Epithelial cell of prostate (primary cell): ENCODE data around the gene WDR74.

Experiments used
- DNase-seq: peaks from one replicate; pipeline ENCODE4 v3.0.0-alpha.2; 2011; ENCODE audit warnings: low read depth, low spot score
- H3K27ac ChIP-seq: fragments of 450-650 bp; 2 replicates; pipeline ENCODE4 v1.5.1; 2017; ENCODE audit warnings: mild to moderate bottlenecking

WDR74 gene

DNA sequence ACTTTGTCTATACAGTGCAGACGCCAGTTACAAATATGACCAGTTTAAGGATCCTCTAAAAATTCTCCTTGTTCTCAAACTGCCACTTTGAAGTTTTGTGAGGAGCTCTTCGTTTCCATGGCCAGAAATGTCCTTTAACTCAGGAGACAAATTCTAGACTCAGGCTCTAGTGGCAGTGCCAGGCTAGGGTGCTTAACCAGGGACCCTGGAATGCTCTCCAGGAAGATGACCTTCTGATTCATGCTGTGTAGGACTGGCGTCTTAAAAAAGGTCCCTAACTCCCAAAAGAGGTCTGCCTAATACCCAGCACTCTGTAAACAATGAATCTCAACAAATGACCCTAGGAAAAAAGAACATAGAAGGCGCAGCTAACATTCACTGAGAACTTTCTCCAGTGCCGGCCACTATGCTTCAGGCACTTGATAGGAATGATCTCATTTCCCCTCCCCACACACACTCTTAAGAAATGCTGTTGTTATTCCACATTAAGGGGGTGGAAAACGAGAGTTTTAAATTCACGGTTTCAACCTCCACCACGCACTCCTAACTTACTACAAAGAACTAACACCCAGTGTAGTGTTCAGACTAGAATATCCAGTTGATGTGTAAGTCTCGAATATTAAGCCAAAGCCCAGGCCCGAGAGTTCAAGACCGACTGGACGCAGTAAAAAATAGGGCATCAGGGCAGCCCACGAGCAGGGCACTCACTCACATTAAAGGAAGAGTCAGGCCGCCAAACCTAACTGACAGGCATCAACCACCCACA, 34.9 kb downstream of the WDR74 start:
- no peak for DNase-seq
- H3K27ac ChIP-seq = peak overlapping the region; percentile 75

- no peak overlapping the region for H3K27ac ChIP-seq
- no peak for DNase-seq
Observed at GRCh38 chr11:62801071-62801470, 38.3 kb downstream of the WDR74 start.

DNA sequence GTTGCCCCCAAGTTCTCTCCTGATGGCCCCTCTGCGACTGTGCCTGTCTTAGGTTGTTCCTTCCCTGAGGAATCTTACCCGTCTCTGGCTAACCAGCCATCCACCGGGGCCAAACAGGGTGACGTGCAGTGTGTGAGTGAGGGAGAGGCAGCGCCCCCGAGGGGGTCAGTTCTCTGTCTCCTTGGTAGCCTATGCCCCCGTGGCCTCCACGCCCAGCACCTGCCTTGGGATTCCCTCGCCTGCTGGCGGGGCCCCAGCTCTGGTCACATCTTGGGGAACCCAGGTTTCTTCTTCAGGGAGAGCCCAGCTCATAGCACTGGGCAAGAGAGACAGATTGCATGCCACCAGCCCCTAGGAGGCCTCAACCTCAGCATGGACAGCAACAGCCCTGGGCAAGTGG, 39.9 kb downstream of the WDR74 start:
- no peak overlapping the region for H3K27ac ChIP-seq
- no peak for DNase-seq

- H3K27ac ChIP-seq = no peak overlapping the region
- no peak for DNase-seq
Observed at GRCh38 chr11:62796281-62796680, 43.1 kb downstream of the WDR74 start.

DNA sequence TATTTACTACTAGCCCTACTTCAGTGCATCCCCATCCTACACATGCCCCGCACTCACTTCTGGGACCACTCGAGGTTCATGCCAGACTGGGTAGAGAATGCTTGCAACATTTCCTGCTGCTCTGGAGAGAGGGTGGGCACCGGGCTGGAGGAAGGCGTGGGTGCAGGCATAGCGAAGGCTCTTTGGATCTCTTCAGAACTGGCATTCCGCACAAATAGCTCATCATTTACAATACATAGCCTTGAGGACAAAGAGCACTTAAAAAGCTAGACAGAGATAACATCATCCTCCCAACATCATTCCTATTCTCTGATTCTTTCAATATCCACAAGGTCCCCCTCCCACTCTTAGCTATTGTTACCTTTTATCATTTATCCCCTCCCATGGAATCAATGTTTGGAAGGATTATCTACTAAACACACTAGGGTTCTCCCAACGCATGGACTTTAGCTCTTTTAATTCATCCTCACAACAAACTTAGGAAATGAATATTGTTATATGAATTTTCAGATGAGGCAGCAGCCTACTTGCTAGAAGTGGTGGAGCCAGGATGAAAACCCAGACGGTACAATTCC, 45.1 kb downstream of the WDR74 start:
- DNase-seq = no peak
- no peak overlapping the region for H3K27ac ChIP-seq

DNA sequence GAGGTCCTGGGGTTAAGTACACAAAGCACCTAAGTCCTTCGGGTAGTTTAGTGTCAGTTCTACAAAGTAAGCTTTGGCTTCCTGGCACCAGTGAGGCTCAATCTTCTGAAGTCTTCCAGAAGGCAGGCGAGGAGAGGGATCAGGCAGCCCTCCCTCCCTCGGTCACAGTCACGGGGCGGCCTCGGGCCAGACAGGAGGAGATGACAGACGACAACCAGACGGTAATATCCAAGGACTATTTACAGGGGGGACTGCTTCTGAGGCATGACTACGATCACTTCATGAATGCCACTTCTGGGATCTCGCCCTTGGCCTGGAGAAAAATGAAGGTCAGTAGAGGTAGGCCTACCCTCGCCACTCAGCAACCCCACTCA, 47.2 kb downstream of the WDR74 start:
- H3K27ac ChIP-seq = peak overlapping the region; percentile 75
- no peak for DNase-seq

GRCh38 chr11:62791501-62792201, 47.7 kb downstream of the WDR74 start, which contains the start of gene TMEM223:
TMEM223 (minus strand) TSS chr11:62792006; CDS start chr11:62791994, 12 bp downstream.
- DNase-seq = no peak
- peak within 1 kb of the TSS; percentile 75 for H3K27ac ChIP-seq

GRCh38 chr11:62789576-62789975, 49.8 kb downstream of the WDR74 start:
- no peak overlapping the region for H3K27ac ChIP-seq
- DNase-seq = no peak

GRCh38 chr11:62788991-62789390, 50.4 kb downstream of the WDR74 start:
- peak overlapping the region; percentile 96 for H3K27ac ChIP-seq
- DNase-seq = no peak

DNA sequence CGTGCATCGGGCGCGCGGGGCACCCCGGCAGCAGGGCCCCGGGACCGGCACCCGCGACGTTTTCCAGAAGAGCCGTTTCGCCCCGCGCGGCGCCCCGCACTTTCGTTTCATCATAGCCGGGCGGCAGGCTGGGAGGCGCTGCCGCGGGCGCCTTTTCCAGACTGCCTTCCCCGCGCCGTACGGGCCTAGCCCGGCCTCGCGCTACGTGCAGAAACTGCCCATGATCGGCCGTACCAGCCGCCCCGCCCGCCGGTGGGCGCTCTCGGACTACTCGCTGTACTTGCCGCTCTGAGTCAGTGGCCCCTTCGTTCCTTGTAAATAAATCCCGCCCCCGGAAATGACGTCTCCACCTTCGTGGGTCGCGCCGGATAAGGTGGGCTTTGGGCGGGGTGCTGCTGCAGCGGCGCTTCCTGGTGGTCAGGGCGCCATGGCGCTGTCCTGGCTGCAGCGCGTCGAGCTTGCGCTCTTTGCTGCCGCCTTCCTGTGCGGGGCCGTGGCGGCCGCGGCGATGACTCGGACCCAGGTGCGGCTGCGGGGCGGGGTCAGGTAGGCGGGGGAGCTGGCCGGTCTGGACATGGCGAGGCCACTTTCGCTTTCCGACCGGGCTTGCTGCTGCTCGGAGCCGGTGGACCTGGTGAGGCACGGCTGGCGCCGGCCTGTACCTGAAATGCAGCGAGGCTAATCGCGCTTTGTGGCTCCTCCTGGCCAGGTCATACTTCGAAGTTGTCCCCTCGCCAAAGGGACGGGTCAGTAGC, 52.2 kb downstream of the WDR74 start, which contains the start of gene TMEM179B:
TMEM179B (plus strand) TSS at position 398 of the 755 bp plus-strand sequence; CDS start at position 428, 30 bp downstream.
- H3K27ac ChIP-seq = peak within 1 kb of the TSS; percentile 96
- DNase-seq = peak; percentile 90

- peak overlapping the region; percentile 96 for H3K27ac ChIP-seq
- no peak for DNase-seq
Observed at GRCh38 chr11:62786318-62787004, 52.9 kb downstream of the WDR74 start.
